ENCODE results near the gene NIP7.

The NIP7 gene

GRCh38 chr16:69319381-69319780 lies 20.2 kb upstream of the NIP7 start:
- DNase-seq: no peak

GRCh38 chr16:69319826-69320739 lies 19.5 kb upstream of the NIP7 start:
- no peak for DNase-seq

GRCh38 chr16:69320740-69321073 lies 18.9 kb upstream of the NIP7 start:
- no peak for DNase-seq

- no peak for DNase-seq
These were observed 18.5 kb upstream of the NIP7 start for GRCh38 chr16:69321080-69321479.

GRCh38 chr16:69322343-69322742 lies 17.2 kb upstream of the NIP7 start:
- DNase-seq: no peak

- no peak for DNase-seq
These were observed 16.2 kb upstream of the NIP7 start for GRCh38 chr16:69323415-69323814.

GRCh38 chr16:69324013-69324531 lies 15.5 kb upstream of the NIP7 start:
- no peak for DNase-seq

GRCh38 chr16:69324585-69325253 lies 14.9 kb upstream of the NIP7 start:
- DNase-seq: no peak

- DNase-seq: no peak
These were observed 13.8 kb upstream of the NIP7 start for GRCh38 chr16:69325784-69326171.

GRCh38 chr16:69326172-69326873 lies 13.2 kb upstream of the NIP7 start:
- DNase-seq: no peak

- no peak for DNase-seq
These were observed 11.8 kb upstream of the NIP7 start for GRCh38 chr16:69327585-69328310.

GRCh38 chr16:69328854-69329316 lies 10.7 kb upstream of the NIP7 start:
- DNase-seq: no peak

- DNase-seq: no peak
These were observed 9.9 kb upstream of the NIP7 start for GRCh38 chr16:69329369-69330285.

GRCh38 chr16:69330286-69331109 lies 9.1 kb upstream of the NIP7 start, which contains the start of gene PDF:
PDF (minus strand) TSS chr16:69330588; CDS start chr16:69330570, 18 bp downstream.
- peak; percentile 65 for DNase-seq

- DNase-seq: no peak
These were observed 4.9 kb upstream of the NIP7 start for GRCh38 chr16:69334696-69335095.

- no peak for DNase-seq
These were observed 849 bp upstream of the NIP7 start for GRCh38 chr16:69338557-69339288.

GRCh38 chr16:69340095-69340644 lies 598 bp downstream of the NIP7 start:
- no peak for DNase-seq

- no peak for DNase-seq
These were observed 4.6 kb downstream of the NIP7 start for GRCh38 chr16:69344171-69344570.

GRCh38 chr16:69345923-69346322 lies 6.4 kb downstream of the NIP7 start:
- DNase-seq: no peak

All from NCI-H446 treated with DMSO at 0.1 percent for 48 hours (cell line).